C4-2B (cell line): ENCODE results near the gene EPN1.

Experiments
- CTCF ChIP-seq: fragments of 450-650 bp; conservative IDR thresholded peaks from 2 replicates; pipeline ENCODE4 v1.5.1; 2017; ENCODE audit warnings: mild to moderate bottlenecking
- ZFX ChIP-seq: fragments of 450-650 bp; IDR thresholded peaks from 2 replicates; pipeline ENCODE4 v1.6.1; 2017

GRCh38 chr19:55660991-55661390 is 14.0 kb upstream of the EPN1 start:
- no peak for TF ChIP-seq CTCF
- no peak for TF ChIP-seq ZFX
